Type B pancreatic cell (in vitro differentiated cells): Measurements from ENCODE around the gene RCBTB2. TPM values are rescaled to one million over a fixed set of nuclear protein-coding genes. Genes with fewer than 3 reads are reported as not detected.

ENCODE experiments used
- DNase-seq: peaks from one replicate; pipeline ENCODE4 v3.0.0; 2021; ENCODE audit warnings: mixed read lengths; ENCODE audit not compliant: unreplicated experiment; ENCODE audit errors: extremely low spot score
- H3K27ac Mint-ChIP-seq: 2 replicates; pipeline ENCODE4 v1.8.0; 2021; ENCODE audit warnings: mild to moderate bottlenecking, mixed read lengths
- H3K27me3 Mint-ChIP-seq: 2 replicates; pipeline ENCODE4 v1.8.0; 2021; ENCODE audit warnings: mixed read lengths
- H3K36me3 Mint-ChIP-seq: 2 replicates; pipeline ENCODE4 v1.8.0; 2021; ENCODE audit warnings: mixed read lengths
- H3K4me1 Mint-ChIP-seq: one replicate; pipeline ENCODE4 v1.8.0; 2021; ENCODE audit warnings: mixed read lengths; ENCODE audit not compliant: unreplicated experiment
- H3K4me3 Mint-ChIP-seq: 2 replicates; pipeline ENCODE4 v1.8.0; 2021; ENCODE audit warnings: mild to moderate bottlenecking, mixed read lengths
- H3K9me3 Mint-ChIP-seq: 2 replicates; pipeline ENCODE4 v1.8.0; 2021; ENCODE audit warnings: mixed read lengths
- total RNA-seq: library from RNA; stranded (reverse); gene quantifications from 2 replicates; pipeline ENCODE4 v1.2.1, GENCODE V29; 2021; ENCODE audit warnings: low replicate concordance
- TF ChIP-seq, protein P1 (sequence below): fragments of 200-600 bp; sonication (generic); conservative IDR thresholded peaks from 2 replicates; pipeline ENCODE4 v1.5.0; 2021; ENCODE audit warnings: antibody characterized with exemption, mild to moderate bottlenecking

RCBTB2 gene
- total RNA-seq, 1 donor from 2014 or later, result 21.5 TPM

DNA sequence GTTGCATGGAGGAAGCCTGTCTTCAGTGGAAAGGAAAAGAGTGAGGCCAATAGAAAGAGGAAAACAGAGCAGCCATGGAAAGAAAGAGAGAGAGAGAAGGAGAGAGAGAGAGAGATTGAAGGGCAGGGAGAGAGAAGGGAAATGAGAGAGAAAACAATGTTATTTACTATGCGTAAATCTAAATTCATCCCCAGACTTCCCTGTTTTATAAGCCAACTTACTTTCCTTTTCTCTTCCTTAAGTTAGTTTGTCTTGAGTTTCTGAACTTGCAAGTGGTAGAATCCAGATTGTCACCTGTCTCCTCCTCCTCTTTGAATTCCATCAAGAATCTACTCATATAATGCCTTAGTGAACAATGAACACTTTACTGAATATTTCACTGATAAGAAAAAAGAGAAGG is 16.8 kb upstream of the RCBTB2 start:
- Mint-ChIP-seq H3K27ac (no peak overlapping the region), H3K36me3 (no peaks in the 10 kb centered on the region), H3K4me3 (no peak overlapping the region), H3K4me1 (no peaks in the 10 kb centered on the region), H3K9me3 (no peaks in the 10 kb centered on the region), H3K27me3 (no peaks in the 10 kb centered on the region)
- TF ChIP-seq, protein P1, sequence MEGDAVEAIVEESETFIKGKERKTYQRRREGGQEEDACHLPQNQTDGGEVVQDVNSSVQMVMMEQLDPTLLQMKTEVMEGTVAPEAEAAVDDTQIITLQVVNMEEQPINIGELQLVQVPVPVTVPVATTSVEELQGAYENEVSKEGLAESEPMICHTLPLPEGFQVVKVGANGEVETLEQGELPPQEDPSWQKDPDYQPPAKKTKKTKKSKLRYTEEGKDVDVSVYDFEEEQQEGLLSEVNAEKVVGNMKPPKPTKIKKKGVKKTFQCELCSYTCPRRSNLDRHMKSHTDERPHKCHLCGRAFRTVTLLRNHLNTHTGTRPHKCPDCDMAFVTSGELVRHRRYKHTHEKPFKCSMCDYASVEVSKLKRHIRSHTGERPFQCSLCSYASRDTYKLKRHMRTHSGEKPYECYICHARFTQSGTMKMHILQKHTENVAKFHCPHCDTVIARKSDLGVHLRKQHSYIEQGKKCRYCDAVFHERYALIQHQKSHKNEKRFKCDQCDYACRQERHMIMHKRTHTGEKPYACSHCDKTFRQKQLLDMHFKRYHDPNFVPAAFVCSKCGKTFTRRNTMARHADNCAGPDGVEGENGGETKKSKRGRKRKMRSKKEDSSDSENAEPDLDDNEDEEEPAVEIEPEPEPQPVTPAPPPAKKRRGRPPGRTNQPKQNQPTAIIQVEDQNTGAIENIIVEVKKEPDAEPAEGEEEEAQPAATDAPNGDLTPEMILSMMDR, result no peak
- no peak for DNase-seq

DNA sequence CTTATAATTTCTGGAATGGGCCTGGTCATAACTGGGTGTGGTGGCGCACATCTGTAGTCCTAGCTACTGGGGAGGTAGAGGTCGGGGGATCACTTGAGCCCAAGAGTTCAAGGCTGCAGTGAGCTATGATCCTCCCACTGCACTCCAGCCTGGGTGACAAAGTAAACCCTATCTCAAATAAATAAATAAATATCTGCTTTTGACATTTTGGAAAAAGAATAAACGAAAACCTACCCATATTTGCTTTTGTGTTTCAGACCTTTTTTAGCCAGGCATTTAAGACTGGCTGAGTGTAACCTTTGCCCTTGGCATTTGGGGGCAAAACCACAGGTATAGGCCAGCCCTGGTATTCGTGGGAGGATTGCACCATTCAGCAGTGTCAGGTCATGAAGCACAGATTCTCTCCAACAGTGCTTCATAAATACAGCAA is 14.8 kb upstream of the RCBTB2 start:
- no peak for DNase-seq
- TF ChIP-seq, protein P1, result no peak
- H3K4me1 Mint-ChIP-seq, result peaks cover 4% of the 10 kb centered on the region
- no peaks in the 10 kb centered on the region for H3K9me3 Mint-ChIP-seq
- no peaks in the 10 kb centered on the region for H3K36me3 Mint-ChIP-seq
- H3K27ac Mint-ChIP-seq, result no peak overlapping the region
- H3K4me3 Mint-ChIP-seq, result no peak overlapping the region
- H3K27me3 Mint-ChIP-seq, result no peaks in the 10 kb centered on the region

DNA sequence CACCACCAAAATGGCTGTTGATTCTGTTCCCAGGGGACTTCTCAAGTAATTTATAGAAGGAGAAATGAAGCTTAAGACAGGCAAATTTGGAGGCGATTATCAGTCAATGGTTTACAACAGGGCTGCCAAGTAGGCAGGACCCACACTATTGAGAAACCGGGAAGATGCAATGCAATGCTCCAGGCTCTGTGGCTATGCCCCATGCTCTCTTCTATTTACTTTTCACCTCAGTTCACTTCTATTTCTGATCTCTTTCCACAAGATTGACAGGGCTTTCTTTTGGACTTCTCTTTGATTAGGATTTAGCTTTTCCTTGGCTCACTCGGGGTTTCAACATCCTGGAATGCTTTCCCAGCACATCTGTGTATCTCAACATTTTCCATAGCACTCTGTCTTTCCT is 12.7 kb upstream of the RCBTB2 start:
- Mint-ChIP-seq H3K4me1 (peaks cover 4% of the 10 kb centered on the region), H3K27me3 (no peaks in the 10 kb centered on the region), H3K36me3 (no peaks in the 10 kb centered on the region), H3K4me3 (no peak overlapping the region), H3K9me3 (no peaks in the 10 kb centered on the region), H3K27ac (no peak overlapping the region)
- TF ChIP-seq, protein P1, result no peak
- no peak for DNase-seq

DNA sequence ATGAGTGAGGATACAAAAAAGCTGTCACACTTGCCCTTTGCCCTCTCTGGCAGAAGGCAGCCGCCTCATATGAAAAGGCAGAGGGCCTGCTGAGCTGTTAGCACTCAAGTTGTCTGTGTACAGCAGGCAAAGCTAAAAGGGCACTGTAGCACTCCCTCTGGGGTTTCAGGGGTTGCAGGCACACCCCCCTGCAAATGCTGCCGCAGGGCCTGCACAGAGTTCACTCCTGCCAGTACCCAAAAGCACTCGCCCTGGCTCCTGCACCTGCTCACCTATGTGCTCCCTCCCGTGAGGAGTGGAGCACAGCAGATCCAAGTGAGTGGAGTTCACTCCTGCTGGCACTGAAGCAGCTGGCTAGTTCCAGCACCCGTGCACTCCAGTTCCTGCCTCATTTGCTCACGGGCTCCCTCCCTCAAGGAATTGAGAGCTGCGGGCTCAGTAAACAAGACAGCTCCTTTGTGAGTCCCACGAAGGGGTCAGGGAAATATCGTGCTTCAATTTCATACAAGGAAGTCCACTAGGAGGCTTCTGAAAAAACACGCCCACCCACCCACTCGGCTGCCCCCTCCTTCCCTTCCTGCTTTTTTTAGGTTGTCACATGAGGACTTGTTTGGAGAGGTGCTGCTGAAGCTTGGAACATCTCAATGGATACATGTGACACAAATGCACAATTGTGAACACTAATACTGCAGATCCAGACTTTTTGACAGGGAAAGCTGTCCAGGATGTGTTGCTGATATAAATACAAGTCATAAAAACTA is 9.9 kb upstream of the RCBTB2 start:
- TF ChIP-seq, protein P1, result peak; percentile 26
- Mint-ChIP-seq H3K36me3 (no peaks in the 10 kb centered on the region), H3K27me3 (no peaks in the 10 kb centered on the region), H3K4me3 (peak overlapping the region; percentile 20), H3K9me3 (no peaks in the 10 kb centered on the region), H3K27ac (peak overlapping the region; percentile 29), H3K4me1 (peaks cover 4% of the 10 kb centered on the region)
- DNase-seq, result no peak

DNA sequence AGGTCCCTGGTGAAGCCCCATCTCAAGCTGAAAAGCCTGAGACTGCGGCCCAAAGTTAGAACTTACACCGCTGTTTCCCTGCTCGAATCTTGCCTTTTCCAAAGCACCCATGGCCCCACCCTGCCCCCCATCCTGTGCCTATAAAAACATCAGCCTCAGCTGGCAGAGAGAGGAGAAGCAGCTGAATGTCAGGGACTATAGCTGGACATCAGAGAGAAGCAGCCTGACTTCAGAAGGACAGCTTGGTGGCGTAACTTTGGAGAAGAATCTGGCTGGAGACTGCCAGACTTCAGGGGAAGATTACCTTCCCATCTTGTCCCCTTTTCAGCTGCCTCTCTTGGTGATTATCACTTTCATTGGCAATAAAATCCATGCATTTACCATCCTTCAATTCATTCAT is 9.3 kb upstream of the RCBTB2 start:
- TF ChIP-seq, protein P1, result no peak
- no peak for DNase-seq
- no peaks in the 10 kb centered on the region for H3K36me3 Mint-ChIP-seq
- no peak overlapping the region for H3K27ac Mint-ChIP-seq
- no peaks in the 10 kb centered on the region for H3K9me3 Mint-ChIP-seq
- peaks cover 4% of the 10 kb centered on the region for H3K4me1 Mint-ChIP-seq
- H3K4me3 Mint-ChIP-seq, result no peak overlapping the region
- H3K27me3 Mint-ChIP-seq, result no peaks in the 10 kb centered on the region
